ENCODE results near the gene PKNOX2.

Gene PKNOX2

GRCh38 chr11:125401746-125402145 is 237.2 kb downstream of the PKNOX2 start:
- DNase-seq (ENCODE audit: low read depth in 2 of 3, low spot score in 1 of 3) = no peak

DNA sequence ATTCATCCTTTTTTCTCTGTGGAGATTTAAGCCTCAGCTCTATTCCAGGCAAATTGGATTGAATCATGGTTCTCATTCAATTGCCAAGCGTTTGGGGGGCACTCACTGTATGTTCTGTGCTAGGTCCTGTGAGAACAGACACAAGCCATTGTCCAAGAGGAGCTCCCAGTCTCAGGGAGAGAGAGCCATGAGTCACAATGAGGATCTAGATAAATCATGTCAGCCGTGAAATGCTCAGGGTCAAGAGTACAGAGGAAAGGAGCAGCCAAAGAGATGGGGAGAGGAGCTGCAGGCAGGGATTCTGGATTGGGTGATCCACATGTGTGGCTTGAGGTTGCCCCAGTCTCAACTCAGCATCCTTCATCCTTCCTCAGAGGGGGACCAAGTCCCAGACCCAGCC is 237.9 kb downstream of the PKNOX2 start:
- no peak for DNase-seq (ENCODE audit: low read depth in 2 of 3, low spot score in 1 of 3)

GRCh38 chr11:125404157-125404810 is 239.7 kb downstream of the PKNOX2 start:
- DNase-seq (ENCODE audit: low read depth in 2 of 3, low spot score in 1 of 3) = no peak

DNA sequence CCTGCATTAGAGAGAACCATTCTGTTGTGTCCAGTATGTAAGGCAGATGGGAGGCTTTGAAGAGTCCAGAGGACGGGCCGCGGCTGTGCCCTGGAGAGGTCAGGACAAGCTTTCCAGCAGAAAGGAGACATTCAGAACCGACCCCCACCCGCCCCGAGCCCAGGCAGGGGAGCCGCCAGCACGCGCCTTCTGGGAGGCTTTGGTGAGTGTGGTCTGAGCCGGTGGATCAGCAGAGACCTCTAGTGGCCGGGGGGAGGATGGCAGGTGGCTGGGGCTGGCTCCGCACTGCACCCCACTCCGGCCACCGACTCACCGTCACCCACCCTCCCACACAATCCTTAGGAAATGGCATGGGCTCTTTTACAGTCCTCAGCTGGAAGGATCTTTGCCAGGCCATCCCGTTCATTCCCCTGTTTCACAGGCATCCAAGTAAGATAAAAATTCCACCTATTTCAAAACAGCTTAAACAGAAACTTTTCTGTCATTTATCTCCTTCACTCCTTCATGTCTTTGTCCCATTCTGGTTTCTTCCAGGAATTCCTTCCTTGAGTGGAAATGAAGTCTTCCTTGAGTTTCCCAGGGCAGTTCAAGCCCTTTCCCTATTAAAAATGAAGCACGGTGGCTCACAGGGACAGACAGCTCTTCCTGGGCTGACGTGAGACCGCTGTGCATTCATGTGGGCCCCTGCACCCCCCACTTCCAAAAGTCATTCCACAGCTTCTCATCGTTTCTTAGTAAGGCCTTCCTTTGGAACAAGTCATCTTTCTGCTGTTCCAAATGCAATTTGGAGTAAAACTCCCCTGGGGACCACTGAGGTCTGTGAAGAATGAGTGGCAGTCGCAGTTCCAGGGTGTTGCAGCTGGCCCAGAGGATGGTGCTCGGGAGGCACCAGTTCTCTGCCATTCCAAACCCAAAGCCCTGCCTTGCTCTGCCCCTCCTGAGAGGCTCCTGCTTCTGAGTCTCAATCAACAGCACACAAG is 240.6 kb downstream of the PKNOX2 start:
- peak; percentile 36 to 82 (median 57) for DNase-seq (ENCODE audit: low read depth in 2 of 3, low spot score in 1 of 3)

DNA sequence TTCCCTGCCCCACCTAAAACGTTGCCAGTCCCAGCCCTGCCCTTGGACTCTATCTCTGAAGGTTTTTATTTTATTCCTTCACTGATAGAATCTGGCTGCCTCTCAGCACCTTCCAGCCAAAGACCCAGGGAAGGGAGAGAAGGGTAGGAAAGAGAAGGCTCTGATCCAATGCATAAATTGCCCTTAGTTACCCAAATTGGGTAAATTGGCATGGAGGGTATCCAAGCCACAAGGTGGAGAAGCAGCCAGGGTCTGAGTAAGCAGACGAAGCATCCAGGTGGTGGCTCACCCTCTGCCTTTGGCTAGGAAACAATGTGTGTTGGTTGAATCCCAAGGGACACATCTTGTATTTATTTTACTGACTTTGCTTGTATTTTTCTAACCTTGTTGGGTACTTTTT is 242.5 kb downstream of the PKNOX2 start:
- DNase-seq (ENCODE audit: low read depth in 2 of 3, low spot score in 1 of 3) = no peak

DNA sequence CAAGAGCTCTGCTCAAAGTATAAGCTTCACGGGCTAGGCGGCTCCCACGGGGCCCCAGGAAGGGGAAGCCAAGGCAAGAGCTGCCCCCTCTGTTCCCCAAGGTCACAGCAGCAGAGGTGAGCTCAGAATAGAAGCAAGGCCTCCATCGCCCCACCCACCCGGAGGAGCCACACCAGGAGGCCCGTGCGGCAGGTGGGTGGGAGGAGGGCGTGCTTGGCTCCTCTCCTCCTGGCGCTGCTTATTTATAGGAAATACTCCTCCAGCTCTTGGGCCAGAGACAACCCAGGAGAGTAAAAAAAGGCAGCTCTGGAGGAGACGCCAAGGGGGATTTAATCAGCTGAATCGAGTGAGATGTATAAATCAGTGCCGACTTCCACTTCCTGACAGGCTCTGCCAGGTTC is 243.8 kb downstream of the PKNOX2 start:
- DNase-seq (ENCODE audit: low read depth in 2 of 3, low spot score in 1 of 3) = no peak

DNA sequence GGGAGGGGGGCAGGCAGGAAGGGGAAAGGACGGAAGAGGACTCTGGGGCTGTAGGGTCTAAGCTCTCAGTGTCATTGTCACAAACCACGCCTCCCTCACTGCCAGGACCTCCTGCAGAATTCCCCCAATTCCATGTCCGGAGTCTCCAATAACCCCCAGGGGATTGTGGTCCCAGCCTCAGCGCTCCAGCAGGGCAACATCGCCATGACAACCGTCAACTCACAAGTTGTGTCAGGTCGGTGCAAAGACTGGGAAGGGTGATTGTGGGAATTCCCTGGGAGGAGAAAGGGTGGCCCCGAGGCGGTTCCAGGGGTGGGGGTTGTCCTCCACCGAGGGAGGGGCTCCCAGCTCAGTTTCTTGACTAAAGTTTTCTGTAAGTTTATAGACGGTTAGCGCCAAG is 245.5 kb downstream of the PKNOX2 start:
- no peak for DNase-seq (ENCODE audit: low read depth in 2 of 3, low spot score in 1 of 3)

GRCh38 chr11:125412177-125412496 is 247.6 kb downstream of the PKNOX2 start:
- DNase-seq (ENCODE audit: low read depth in 2 of 3, low spot score in 1 of 3) = no peak

GRCh38 chr11:125412509-125412908 is 248.0 kb downstream of the PKNOX2 start:
- no peak for DNase-seq (ENCODE audit: low read depth in 2 of 3, low spot score in 1 of 3)

- no peak for DNase-seq (ENCODE audit: low read depth in 2 of 3, low spot score in 1 of 3)
These were observed 248.7 kb downstream of the PKNOX2 start for GRCh38 chr11:125413226-125413625.

DNA sequence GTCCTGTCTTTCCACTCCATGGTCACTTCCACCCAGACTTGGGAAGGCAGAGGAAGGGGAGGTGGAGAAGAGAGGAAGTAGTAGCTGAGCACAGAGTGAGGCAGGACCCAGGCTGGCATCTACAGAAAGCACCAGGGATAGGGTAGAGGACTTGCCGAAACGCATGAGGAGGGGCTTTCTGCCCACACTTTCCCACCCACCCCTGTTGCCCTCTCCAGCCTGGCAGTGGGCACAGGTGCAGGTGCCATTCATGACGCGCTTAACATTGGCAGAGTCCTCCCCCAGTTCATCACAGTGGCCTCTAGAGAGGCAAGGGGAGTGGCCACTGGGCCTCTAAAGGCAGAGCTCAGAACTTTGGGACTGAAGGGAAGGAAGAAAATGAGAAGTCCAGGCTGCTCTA is 249.6 kb downstream of the PKNOX2 start:
- DNase-seq (ENCODE audit: low read depth in 2 of 3, low spot score in 1 of 3) = no peak

- DNase-seq (ENCODE audit: low read depth in 2 of 3, low spot score in 1 of 3) = no peak
These were observed 252.7 kb downstream of the PKNOX2 start for GRCh38 chr11:125416981-125417935.

- DNase-seq (ENCODE audit: low read depth in 2 of 3, low spot score in 1 of 3) = no peak
These were observed 253.8 kb downstream of the PKNOX2 start for GRCh38 chr11:125418396-125418795.

GRCh38 chr11:125422681-125423080 is 258.1 kb downstream of the PKNOX2 start:
- DNase-seq (ENCODE audit: low read depth in 2 of 3, low spot score in 1 of 3) = no peak

DNA sequence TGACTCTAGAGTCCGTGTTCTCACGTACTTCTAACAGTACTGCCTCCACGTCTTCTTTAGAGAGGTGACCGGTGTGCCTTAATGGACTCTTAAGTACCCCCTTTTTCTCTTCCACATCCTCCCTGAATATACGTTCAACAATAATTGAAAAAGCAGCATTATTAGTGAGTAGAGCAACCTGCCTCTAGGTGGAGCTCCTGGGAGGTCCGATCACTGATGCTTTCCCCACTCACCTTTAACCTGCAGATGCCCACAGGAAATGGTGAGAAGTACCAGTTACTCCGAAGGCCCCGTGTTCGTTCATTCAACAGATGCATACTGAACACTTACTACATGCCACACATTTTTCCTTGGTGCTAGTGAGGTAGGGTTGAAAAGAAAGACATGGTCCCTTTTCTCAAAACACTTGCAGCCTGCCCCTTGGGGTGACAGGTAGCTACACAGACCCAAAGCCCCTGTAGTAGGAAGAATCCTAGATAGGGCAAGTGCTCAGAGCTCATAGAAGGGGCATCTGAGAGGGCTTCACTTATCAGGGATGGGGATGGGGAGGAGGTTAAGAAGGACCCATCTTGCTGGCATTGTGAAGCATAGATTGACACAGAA is 258.8 kb downstream of the PKNOX2 start:
- peak in 1 of 3 donors; percentile 3 for DNase-seq (ENCODE audit: low read depth in 2 of 3, low spot score in 1 of 3)

DNA sequence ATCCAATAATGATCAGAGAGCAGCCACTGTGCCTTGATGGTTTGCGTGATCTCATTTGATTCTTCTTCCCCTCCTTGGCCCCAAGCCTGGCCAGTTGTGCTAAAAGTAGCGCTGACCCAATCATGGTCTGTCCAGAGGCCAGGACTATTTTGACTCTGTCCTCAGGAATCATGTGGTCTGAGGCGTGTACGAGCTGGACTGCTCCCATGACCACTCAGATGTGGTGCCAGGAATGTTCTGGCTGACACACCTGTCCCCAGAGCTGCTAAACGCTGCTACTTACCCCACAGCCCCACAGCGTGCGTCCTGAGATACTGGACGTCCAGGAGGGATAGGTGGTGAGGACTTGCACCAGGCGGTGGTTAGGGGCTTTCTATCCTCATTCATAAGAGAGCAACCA is 261.1 kb downstream of the PKNOX2 start:
- no peak for DNase-seq (ENCODE audit: low read depth in 2 of 3, low spot score in 1 of 3)

GRCh38 chr11:125426818-125427528 is 262.4 kb downstream of the PKNOX2 start:
- DNase-seq (ENCODE audit: low read depth in 2 of 3, low spot score in 1 of 3) = no peak

DNA sequence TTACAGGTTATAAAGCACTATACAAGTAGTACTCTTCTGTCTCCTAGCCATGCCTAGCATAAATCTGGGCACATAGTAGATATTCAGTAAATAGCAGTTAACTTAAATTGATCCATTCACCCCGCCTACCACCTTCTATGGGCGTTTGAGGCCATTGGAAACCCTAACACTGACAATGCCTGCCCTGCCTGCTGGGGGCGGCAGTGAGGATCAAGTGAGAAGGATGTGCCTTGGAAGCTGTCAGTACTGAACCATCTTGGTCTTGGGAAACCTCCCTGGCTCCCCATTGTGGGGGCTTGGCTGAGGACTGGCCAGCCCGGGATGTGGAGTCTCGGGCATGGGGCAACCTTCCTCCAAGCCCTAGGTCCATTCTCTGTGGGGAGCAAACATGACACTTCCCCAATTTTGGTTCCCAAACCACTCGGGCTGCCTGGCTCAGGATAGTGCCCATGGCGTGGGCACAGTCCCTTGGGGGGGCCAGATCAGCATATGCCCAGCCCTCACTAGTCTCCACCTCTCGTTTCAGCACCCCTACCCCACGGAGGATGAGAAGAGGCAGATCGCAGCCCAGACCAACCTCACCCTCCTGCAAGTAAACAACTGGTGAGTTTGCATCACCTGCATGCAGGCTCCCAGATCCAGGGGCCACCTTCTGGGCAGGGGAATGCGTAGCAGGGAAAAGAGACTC is 264.1 kb downstream of the PKNOX2 start:
- DNase-seq (ENCODE audit: low read depth in 2 of 3, low spot score in 1 of 3) = no peak

DNA sequence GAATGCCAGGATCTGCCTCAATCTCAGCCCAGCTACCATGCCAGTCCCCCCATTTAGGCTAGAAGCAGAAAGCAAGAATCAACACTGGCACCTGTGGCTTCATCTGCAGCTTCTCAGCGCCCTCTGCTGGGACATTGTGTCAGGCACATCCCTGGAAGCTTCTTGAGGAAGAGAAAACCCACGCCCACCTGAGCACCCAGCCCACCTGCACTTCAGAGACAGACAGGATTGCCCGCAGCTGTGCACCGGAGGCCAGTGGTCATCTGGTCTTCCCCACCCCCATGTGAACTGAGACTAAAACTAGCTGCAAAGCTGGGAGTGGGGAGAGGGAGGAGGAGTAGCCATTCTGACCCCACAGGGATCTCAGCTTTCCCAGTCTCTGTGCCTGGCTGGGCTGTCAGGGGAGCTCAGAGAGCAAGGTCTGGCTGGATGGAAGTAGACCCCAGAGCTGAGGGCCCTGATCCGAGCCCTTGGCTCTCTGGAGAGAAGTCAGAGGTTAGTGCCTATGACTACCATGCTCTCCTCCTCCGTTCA is 264.7 kb downstream of the PKNOX2 start:
- peak; percentile 30 to 40 (median 38) for DNase-seq (ENCODE audit: low read depth in 2 of 3, low spot score in 1 of 3)
